ENCODE measurements around the gene SRP14.

Gene SRP14

GRCh38 chr15:40058476-40059140, 19.6 kb upstream of the SRP14 start:
- no peak for DNase-seq (ENCODE audit: extremely low read depth, insufficient read length)
- no peak for TF ChIP-seq CTCF (IDR thresholded peaks at IDR 0.05; ENCODE audit: insufficient read depth, low read length, poor library complexity, severe bottlenecking)
- Histone ChIP-seq H3K36me3 (ENCODE audit: control insufficient read depth, insufficient read depth, low read length) (no peaks in the 10 kb centered on the region), H3K27me3 (replicated peaks; ENCODE audit: control insufficient read depth, insufficient read depth, low read length) (no peaks in the 10 kb centered on the region), H3K4me3 (replicated peaks; ENCODE audit: low read depth, low read length) (no peak overlapping the region)

- TF ChIP-seq CTCF (IDR thresholded peaks at IDR 0.05; ENCODE audit: insufficient read depth, low read length, poor library complexity, severe bottlenecking): no peak
- Histone ChIP-seq H3K36me3 (ENCODE audit: control insufficient read depth, insufficient read depth, low read length) (no peaks in the 10 kb centered on the region), H3K27me3 (replicated peaks; ENCODE audit: control insufficient read depth, insufficient read depth, low read length) (no peaks in the 10 kb centered on the region), H3K4me3 (replicated peaks; ENCODE audit: low read depth, low read length) (no peak overlapping the region)
- DNase-seq (ENCODE audit: extremely low read depth, insufficient read length): no peak
These were observed 16.8 kb upstream of the SRP14 start for GRCh38 chr15:40055576-40056293.

GRCh38 chr15:40054855-40055575, 16.0 kb upstream of the SRP14 start:
- Histone ChIP-seq H3K4me3 (replicated peaks; ENCODE audit: low read depth, low read length) (no peak overlapping the region), H3K36me3 (ENCODE audit: control insufficient read depth, insufficient read depth, low read length) (no peaks in the 10 kb centered on the region), H3K27me3 (replicated peaks; ENCODE audit: control insufficient read depth, insufficient read depth, low read length) (no peaks in the 10 kb centered on the region)
- TF ChIP-seq CTCF (IDR thresholded peaks at IDR 0.05; ENCODE audit: insufficient read depth, low read length, poor library complexity, severe bottlenecking): no peak
- DNase-seq (ENCODE audit: extremely low read depth, insufficient read length): no peak

- DNase-seq (ENCODE audit: extremely low read depth, insufficient read length): peak; percentile 83
- no peak overlapping the region for H3K4me3 ChIP-seq (replicated peaks; ENCODE audit: low read depth, low read length)
- TF ChIP-seq CTCF (IDR thresholded peaks at IDR 0.05; ENCODE audit: insufficient read depth, low read length, poor library complexity, severe bottlenecking): no peak
- no peaks in the 10 kb centered on the region for H3K36me3 ChIP-seq (ENCODE audit: control insufficient read depth, insufficient read depth, low read length)
- no peaks in the 10 kb centered on the region for H3K27me3 ChIP-seq (replicated peaks; ENCODE audit: control insufficient read depth, insufficient read depth, low read length)
These were observed 15.5 kb upstream of the SRP14 start for GRCh38 chr15:40054605-40054854.

GRCh38 chr15:40053831-40054604, 15.0 kb upstream of the SRP14 start:
- H3K4me3 ChIP-seq (replicated peaks; ENCODE audit: low read depth, low read length): no peak overlapping the region
- H3K27me3 ChIP-seq (replicated peaks; ENCODE audit: control insufficient read depth, insufficient read depth, low read length): no peaks in the 10 kb centered on the region
- DNase-seq (ENCODE audit: extremely low read depth, insufficient read length): peak; percentile 48
- TF ChIP-seq CTCF (IDR thresholded peaks at IDR 0.05; ENCODE audit: insufficient read depth, low read length, poor library complexity, severe bottlenecking): no peak
- no peaks in the 10 kb centered on the region for H3K36me3 ChIP-seq (ENCODE audit: control insufficient read depth, insufficient read depth, low read length)

Measured in GM06990 (cell line).